Adipocyte (in vitro differentiated cells): ENCODE measurements around the gene PIK3IP1.

Experiments
- DNase-seq: peaks from one replicate; pipeline ENCODE4 v3.0.0-alpha.2; 2015; ENCODE audit warnings: low read depth
- H3K27me3 ChIP-seq: replicated peaks from 2 replicates; pipeline ENCODE4 v1.7.0; 2013; ENCODE audit warnings: mild to moderate bottlenecking, low read length, moderate library complexity; ENCODE audit not compliant: control insufficient read depth, insufficient read depth
- H3K36me3 ChIP-seq: 2 replicates; pipeline ENCODE4 v1.7.0; 2013; ENCODE audit warnings: low read length, mild to moderate bottlenecking, moderate library complexity; ENCODE audit not compliant: control insufficient read depth, insufficient read depth, severe bottlenecking
- H3K4me1 ChIP-seq: 2 replicates; pipeline ENCODE4 v1.7.0; 2013; ENCODE audit warnings: mild to moderate bottlenecking, low read length, moderate library complexity; ENCODE audit not compliant: control insufficient read depth, insufficient read depth
- H3K4me3 ChIP-seq: 2 replicates; pipeline ENCODE4 v1.7.0; 2013; ENCODE audit warnings: mild to moderate bottlenecking, low read length, moderate library complexity
- H3K9ac ChIP-seq: 2 replicates; pipeline ENCODE4 v1.7.0; 2013; ENCODE audit warnings: mild to moderate bottlenecking, low read length, moderate library complexity
- H3K9me3 ChIP-seq: 2 replicates; pipeline ENCODE4 v1.7.0; 2013; ENCODE audit warnings: mild to moderate bottlenecking, low read length, moderate library complexity; ENCODE audit not compliant: control insufficient read depth

The PIK3IP1 gene

GRCh38 chr22:31276426-31277167 lies 15.7 kb downstream of the PIK3IP1 start:
- H3K27me3 ChIP-seq: no peaks in the 10 kb centered on the region
- H3K36me3 ChIP-seq: peaks cover 64% of the 10 kb centered on the region
- no peak overlapping the region for H3K4me3 ChIP-seq
- DNase-seq: no peak
- no peaks in the 10 kb centered on the region for H3K9me3 ChIP-seq
- H3K4me1 ChIP-seq: peaks cover 2% of the 10 kb centered on the region
- H3K9ac ChIP-seq: no peak overlapping the region

GRCh38 chr22:31275576-31275975 lies 16.7 kb downstream of the PIK3IP1 start:
- Histone ChIP-seq H3K36me3 (peaks cover 62% of the 10 kb centered on the region), H3K9ac (no peak overlapping the region), H3K27me3 (no peaks in the 10 kb centered on the region), H3K4me3 (no peak overlapping the region), H3K4me1 (peaks cover 9% of the 10 kb centered on the region), H3K9me3 (no peaks in the 10 kb centered on the region)
- DNase-seq: no peak

GRCh38 chr22:31275018-31275417 lies 17.3 kb downstream of the PIK3IP1 start:
- Histone ChIP-seq H3K27me3 (no peaks in the 10 kb centered on the region), H3K4me3 (no peak overlapping the region), H3K4me1 (peaks cover 10% of the 10 kb centered on the region), H3K36me3 (peaks cover 60% of the 10 kb centered on the region), H3K9ac (no peak overlapping the region), H3K9me3 (no peaks in the 10 kb centered on the region)
- no peak for DNase-seq

- Histone ChIP-seq H3K4me3 (no peak overlapping the region), H3K36me3 (peaks cover 60% of the 10 kb centered on the region), H3K27me3 (no peaks in the 10 kb centered on the region), H3K4me1 (peaks cover 10% of the 10 kb centered on the region), H3K9ac (no peak overlapping the region), H3K9me3 (no peaks in the 10 kb centered on the region)
- no peak for DNase-seq
Measured at GRCh38 chr22:31274017-31274416, 18.3 kb downstream of the PIK3IP1 start.

GRCh38 chr22:31272522-31273446 lies 19.5 kb downstream of the PIK3IP1 start:
- Histone ChIP-seq H3K36me3 (peaks cover 57% of the 10 kb centered on the region), H3K4me3 (no peak overlapping the region), H3K9me3 (no peaks in the 10 kb centered on the region), H3K27me3 (no peaks in the 10 kb centered on the region), H3K4me1 (peaks cover 10% of the 10 kb centered on the region), H3K9ac (no peak overlapping the region)
- peak; percentile 86 for DNase-seq

GRCh38 chr22:31271485-31271884 lies 20.8 kb downstream of the PIK3IP1 start:
- no peak overlapping the region for H3K4me3 ChIP-seq
- H3K4me1 ChIP-seq: peaks cover 10% of the 10 kb centered on the region
- no peak overlapping the region for H3K9ac ChIP-seq
- H3K27me3 ChIP-seq: no peaks in the 10 kb centered on the region
- H3K9me3 ChIP-seq: no peaks in the 10 kb centered on the region
- no peak for DNase-seq
- peaks cover 61% of the 10 kb centered on the region for H3K36me3 ChIP-seq

- DNase-seq: no peak
- no peak overlapping the region for H3K4me3 ChIP-seq
Measured at GRCh38 chr22:31271026-31271425, 21.3 kb downstream of the PIK3IP1 start.

GRCh38 chr22:31269892-31270579 lies 22.3 kb downstream of the PIK3IP1 start:
- Histone ChIP-seq H3K36me3 (peaks cover 56% of the 10 kb centered on the region), H3K4me1 (peaks cover 10% of the 10 kb centered on the region), H3K9ac (no peak overlapping the region), H3K27me3 (no peaks in the 10 kb centered on the region), H3K4me3 (no peak overlapping the region), H3K9me3 (no peaks in the 10 kb centered on the region)
- DNase-seq: no peak

More at GRCh38 chr22:31271026-31271425, 21.3 kb downstream of the PIK3IP1 start:
- H3K4me1 ChIP-seq: peaks cover 10% of the 10 kb centered on the region
- H3K27me3 ChIP-seq: no peaks in the 10 kb centered on the region
- H3K9me3 ChIP-seq: no peaks in the 10 kb centered on the region
- H3K36me3 ChIP-seq: peaks cover 63% of the 10 kb centered on the region
- H3K9ac ChIP-seq: no peak overlapping the region

- no peak for DNase-seq
- Histone ChIP-seq H3K4me3 (no peak overlapping the region), H3K4me1 (peaks cover 13% of the 10 kb centered on the region), H3K9me3 (no peaks in the 10 kb centered on the region), H3K36me3 (peaks cover 52% of the 10 kb centered on the region), H3K9ac (no peak overlapping the region), H3K27me3 (no peaks in the 10 kb centered on the region)
Measured at GRCh38 chr22:31268281-31268680, 24.0 kb downstream of the PIK3IP1 start.

- Histone ChIP-seq H3K27me3 (no peaks in the 10 kb centered on the region), H3K4me3 (no peak overlapping the region), H3K9ac (no peak overlapping the region), H3K9me3 (no peaks in the 10 kb centered on the region), H3K4me1 (peaks cover 3% of the 10 kb centered on the region), H3K36me3 (peaks cover 69% of the 10 kb centered on the region)
- no peak for DNase-seq
Measured at GRCh38 chr22:31263896-31264640, 28.2 kb downstream of the PIK3IP1 start.
